ENCODE data around the gene RCC2.

RCC2 gene

DNA sequence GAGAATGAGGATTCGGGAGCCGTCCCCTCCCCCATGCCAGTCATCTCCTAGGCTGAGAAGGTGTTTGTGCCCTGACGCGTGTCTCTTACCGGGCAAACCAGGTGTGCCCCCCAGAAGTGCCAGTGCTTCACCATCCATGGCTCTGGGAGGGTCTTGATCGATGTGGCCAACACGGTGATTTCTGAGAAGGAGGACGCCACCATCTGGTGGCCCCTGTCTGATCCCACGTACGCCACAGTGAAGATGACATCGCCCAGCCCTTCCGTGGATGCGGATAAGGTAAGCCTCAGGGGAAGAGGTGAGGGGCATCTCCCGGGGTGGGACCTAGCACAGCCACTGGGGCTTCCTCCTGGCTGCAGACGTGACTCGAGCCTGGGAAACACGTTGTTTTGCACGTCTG, 66.5 kb downstream of the RCC2 start:
- no peak for DNase-seq

- DNase-seq = no peak
Measured at GRCh38 chr1:17371896-17372295, 67.6 kb downstream of the RCC2 start, which contains the start of gene PADI6. PADI6 (plus strand) TSS chr1:17372196; CDS start chr1:17372246, 50 bp downstream.

DNA sequence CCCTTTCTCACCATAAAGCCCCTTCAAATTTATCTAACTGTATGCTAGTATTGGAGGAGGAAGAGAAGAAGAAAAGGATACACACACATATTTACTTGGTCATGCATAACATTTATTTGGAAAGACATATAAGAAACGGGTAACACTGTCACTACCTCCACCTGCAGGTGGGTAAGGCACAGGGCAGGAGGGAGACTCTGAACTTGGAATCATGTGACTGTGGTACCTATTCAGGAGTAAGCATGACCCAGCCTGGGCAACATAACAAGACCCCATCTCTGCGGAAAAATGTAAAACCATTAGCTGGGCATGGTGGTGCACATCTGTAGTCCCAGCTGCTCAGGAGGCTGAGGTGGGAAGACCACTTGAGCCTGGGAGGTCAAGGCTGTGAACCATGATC, 68.9 kb downstream of the RCC2 start:
- DNase-seq = no peak

GRCh38 chr1:17369466-17369865, 70.0 kb downstream of the RCC2 start:
- DNase-seq = no peak

DNA sequence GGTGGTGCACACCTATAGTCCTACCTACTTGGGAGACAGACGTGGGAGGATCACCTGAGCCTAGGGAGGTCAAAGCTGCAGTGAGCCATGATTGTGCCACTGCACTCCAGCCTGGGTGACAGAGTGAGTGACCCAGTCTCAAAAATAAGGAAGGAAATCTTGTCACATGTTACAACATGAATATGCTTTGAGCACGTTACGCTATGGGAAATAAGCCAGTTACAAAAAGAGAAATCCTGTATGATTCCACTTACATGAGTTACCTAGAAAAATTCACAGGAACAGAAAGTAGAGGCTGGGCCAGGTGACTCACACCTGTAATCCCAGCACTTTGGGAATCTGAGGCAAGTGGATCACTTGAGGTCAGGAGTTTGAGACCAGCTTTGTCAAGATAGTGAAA, 74.2 kb downstream of the RCC2 start:
- DNase-seq = no peak

- no peak for DNase-seq
Measured at GRCh38 chr1:17363771-17364170, 75.7 kb downstream of the RCC2 start.

- no peak for DNase-seq
Measured at GRCh38 chr1:17363351-17363750, 76.1 kb downstream of the RCC2 start.

DNA sequence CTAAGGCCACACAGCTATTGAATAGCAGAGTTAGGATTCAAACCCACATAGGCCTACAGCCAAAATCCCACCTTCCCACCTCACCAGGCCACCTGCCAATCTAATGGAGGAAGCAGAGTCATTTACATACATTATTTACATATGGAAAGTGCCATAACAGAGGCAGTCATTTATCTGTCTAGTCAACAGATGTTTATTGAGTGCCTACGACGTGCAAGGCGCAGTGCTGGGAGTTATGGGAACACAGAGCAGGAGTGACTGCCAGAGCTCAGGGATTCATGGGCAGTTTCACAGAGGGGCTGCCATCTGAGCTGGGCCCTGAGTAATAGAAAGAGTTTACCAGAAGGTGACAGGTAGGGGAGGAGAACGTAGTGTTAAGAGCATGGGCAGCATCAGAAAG, 77.8 kb downstream of the RCC2 start:
- no peak for DNase-seq

DNA sequence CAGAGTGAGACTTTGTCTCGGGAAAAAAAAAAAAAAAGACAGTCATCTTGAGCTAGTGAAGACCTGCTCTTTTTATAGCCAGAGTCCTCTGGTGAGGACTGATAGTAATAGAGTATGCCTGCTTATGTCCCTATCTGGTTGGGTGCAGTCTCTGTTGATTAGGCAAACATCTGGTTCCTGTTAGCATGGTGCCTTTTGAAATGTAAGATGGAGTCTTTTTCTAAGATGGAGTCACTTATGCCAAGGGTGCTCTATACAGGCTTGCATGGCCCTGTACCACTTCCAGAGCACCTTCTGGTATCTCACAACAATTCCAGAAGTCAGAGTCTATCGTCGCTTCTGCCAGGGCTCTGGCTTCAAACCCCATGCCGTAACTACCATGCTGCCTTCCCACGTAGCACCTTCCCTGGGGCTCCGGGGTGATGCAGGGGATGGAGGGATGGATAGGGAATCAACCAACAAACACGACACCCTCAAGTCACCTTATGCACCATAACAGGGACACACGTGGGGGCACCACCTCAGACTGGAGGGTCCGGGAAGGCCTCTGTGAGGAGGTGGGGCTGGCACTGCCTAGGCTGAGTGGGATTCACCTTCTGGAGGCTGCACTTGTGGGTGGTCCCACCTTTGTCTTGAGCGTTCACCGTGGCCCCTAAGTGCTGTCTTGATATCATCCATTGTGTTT, 79.1 kb downstream of the RCC2 start:
- DNase-seq = no peak

- DNase-seq = no peak
Measured at GRCh38 chr1:17359808-17360207, 79.7 kb downstream of the RCC2 start.

DNA sequence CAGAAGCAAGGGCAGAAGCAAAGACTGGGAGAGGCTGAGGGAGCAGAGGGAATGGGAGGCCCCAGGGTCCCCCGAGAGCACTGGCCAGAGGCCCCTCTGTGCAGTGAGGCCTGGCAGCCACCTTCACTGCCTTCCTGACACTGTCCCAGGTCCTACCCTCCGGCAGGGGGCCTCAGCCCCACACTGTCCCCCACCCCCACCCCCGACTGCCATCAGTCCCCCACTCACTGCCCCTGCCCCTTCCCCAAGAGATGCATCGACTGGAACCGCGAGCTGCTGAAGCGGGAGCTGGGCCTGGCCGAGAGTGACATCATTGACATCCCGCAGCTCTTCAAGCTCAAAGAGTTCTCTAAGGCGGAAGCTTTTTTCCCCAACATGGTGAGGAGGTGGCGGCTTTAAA, 80.4 kb downstream of the RCC2 start:
- DNase-seq = no peak

DNA sequence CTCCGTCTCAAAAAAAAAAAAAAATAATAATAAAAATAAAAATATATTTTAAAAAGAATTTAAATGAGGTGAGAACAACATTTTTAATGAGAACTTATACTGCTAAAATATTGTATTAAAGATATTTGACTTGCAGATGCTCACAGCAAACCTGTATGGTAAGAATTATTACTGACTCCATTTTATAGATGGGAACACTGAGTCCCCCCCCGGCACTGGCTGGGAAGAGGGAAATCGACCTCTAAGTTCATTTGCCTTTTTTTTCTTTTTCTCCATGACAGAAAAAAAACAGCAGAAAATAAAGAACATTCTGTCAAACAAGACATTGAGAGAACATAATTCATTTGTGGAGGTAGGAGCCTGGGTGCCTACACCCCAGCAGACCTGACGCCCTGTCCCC, 80.9 kb downstream of the RCC2 start:
- DNase-seq = no peak

Data from C1 segment of cervical spinal cord (tissue), 14 donors.